ENCODE results near the gene ADARB1.

ADARB1 gene

GRCh38 chr21:45264912-45265515 is 190.6 kb downstream of the ADARB1 start:
- H3K27ac ChIP-seq = no peak overlapping the region
- no peak for TF ChIP-seq CTCF (conservative IDR thresholded peaks at IDR 0.05)

DNA sequence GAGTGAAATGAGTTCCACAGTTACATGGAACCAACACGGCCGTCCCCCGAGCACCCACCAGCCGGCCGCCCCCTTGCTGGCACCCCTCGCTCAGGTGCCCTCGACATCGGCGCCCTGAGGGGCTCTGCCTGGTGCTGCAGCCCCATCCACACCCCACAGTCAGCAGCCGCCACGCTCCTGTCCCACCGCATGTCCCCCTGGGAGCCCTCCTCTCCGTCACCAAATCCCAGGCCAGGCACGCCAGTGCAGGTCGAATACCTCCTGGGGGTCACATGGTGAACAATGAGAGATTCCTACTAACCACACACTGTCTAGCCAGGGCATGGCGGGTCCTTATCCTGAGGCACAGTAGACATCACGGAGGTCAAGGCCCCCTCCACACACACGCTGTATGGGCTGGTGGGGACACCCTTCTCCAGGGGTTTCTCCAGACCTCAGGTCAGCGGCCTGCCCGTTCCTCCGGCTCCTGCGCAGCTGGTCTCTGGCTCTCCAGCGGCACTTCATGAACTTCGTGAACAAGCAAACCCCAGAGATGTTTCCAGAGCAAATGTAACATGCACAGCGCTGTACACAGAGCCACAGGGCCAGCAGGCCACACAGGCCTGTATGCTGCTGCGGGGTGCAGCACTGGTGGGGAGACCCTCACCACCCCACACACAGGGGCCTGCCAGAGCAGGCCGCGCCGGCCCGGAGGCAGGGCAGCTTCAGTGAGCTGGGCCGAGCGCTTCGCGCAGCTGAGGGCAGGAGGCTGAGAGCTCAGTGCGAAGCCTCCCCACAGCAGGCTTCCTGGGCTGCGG is 191.5 kb downstream of the ADARB1 start:
- no peak overlapping the region for H3K27ac ChIP-seq
- no peak for TF ChIP-seq CTCF (conservative IDR thresholded peaks at IDR 0.05)

- no peak for TF ChIP-seq CTCF (conservative IDR thresholded peaks at IDR 0.05)
- H3K27ac ChIP-seq = no peak overlapping the region
These were observed 192.4 kb downstream of the ADARB1 start for GRCh38 chr21:45266518-45267389.

- no peak overlapping the region for H3K27ac ChIP-seq
- no peak for TF ChIP-seq CTCF (conservative IDR thresholded peaks at IDR 0.05)
These were observed 193.0 kb downstream of the ADARB1 start for GRCh38 chr21:45267390-45267760.

GRCh38 chr21:45269861-45270260 is 195.5 kb downstream of the ADARB1 start:
- no peak overlapping the region for H3K27ac ChIP-seq
- TF ChIP-seq CTCF (conservative IDR thresholded peaks at IDR 0.05) = no peak

GRCh38 chr21:45270306-45270821 is 196.0 kb downstream of the ADARB1 start:
- H3K27ac ChIP-seq = no peak overlapping the region
- peak; percentile 76 for TF ChIP-seq CTCF (conservative IDR thresholded peaks at IDR 0.05)

Data from VCaP (cell line).